AG04450 (cell line): ENCODE data around the gene APBA2. TPM values are rescaled to one million over a fixed set of nuclear protein-coding genes. Genes with fewer than 3 reads are reported as not detected.

ENCODE experiments used
- CTCF ChIA-PET: fragments of 300-600, 350-600 bp; formaldehyde crosslinking; extraction: SDS; loops from one replicate; lab custom pipeline; 2022; ENCODE audit warnings: antibody characterized with exemption, inconsistent platforms; lab: Charles Lee
- POLR2A ChIA-PET: fragments of 350-600 bp; formaldehyde crosslinking; extraction: SDS; loops from one replicate; lab custom pipeline; 2021; ENCODE audit warnings: antibody characterized with exemption, inconsistent platforms; lab: Yijun Ruan, JAX
- DNase-seq: peaks from one replicate; pipeline ENCODE4 v3.0.0-alpha.2; 2011; ENCODE audit warnings: low read depth, low spot score
- H3K27ac ChIP-seq: one replicate; pipeline ENCODE4 v1.5.1; 2012; ENCODE audit warnings: low read depth, low read length, control low read depth
- H3K27me3 ChIP-seq: one replicate; pipeline ENCODE4 v1.6.0; 2012; ENCODE audit warnings: low read length; ENCODE audit not compliant: control insufficient read depth, insufficient read depth
- H3K4me3 ChIP-seq: 2 replicates; pipeline ENCODE4 v1.5.1; 2011; ENCODE audit warnings: mild to moderate bottlenecking, low read depth, low read length, control low read depth
- H3K9me3 ChIP-seq: 2 replicates; pipeline ENCODE4 v1.5.1; 2012; ENCODE audit warnings: low read length; ENCODE audit not compliant: control insufficient read depth, insufficient read depth
- polyA plus RNA-seq: library from polyadenylated mRNA; depleted of rRNA; stranded (reverse); fragments of >200 nt; gene quantifications from 2 replicates; pipeline ENCODE4 v1.2.3, GENCODE V29; 2011
- TF ChIP-seq, protein P1 (sequence below): IDR thresholded peaks from 2 replicates; pipeline ENCODE4 v1.5.1; 2011; ENCODE audit warnings: low read depth, low read length, control low read depth, inconsistent platforms

The APBA2 gene
- polyA plus RNA-seq, 1 experiment, result 18.9 TPM

DNA sequence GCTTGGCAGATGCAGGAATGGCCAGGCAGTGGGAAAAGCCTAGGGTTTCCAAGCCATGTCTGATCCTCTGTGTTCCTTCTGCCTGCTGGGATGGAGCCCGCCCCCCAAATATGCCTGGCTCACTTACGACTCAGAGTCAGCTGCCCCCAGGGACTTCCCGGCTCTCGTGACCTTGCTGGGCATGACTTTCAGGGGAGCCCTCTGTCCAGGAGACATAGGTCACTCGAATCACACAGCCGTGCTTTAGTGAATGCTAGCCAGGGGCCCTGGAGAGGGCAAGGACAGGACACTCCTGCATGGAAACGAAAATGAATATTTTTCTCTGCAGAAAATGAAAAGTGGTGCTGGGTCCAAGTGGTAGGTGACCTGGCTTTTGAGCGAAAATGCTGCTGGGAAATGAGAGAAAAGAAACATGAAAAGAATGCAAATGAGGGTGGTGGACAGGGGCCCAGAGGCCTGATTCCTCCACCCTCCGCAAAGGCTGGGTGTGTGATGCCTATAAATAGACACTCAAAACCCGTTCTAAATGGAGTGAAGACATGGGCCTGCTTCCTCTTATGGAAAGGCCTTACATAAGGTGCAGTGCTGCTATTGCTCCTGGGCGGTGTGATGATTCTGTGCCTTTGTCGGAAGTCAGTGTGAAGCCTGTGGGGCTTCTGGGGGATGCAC, 107.4 kb downstream of the APBA2 start:
- H3K27me3 ChIP-seq, result no peaks in the 10 kb centered on the region
- CTCF ChIA-PET, result no interaction called here
- H3K4me3 ChIP-seq, result no peak overlapping the region
- TF ChIP-seq, protein P1, sequence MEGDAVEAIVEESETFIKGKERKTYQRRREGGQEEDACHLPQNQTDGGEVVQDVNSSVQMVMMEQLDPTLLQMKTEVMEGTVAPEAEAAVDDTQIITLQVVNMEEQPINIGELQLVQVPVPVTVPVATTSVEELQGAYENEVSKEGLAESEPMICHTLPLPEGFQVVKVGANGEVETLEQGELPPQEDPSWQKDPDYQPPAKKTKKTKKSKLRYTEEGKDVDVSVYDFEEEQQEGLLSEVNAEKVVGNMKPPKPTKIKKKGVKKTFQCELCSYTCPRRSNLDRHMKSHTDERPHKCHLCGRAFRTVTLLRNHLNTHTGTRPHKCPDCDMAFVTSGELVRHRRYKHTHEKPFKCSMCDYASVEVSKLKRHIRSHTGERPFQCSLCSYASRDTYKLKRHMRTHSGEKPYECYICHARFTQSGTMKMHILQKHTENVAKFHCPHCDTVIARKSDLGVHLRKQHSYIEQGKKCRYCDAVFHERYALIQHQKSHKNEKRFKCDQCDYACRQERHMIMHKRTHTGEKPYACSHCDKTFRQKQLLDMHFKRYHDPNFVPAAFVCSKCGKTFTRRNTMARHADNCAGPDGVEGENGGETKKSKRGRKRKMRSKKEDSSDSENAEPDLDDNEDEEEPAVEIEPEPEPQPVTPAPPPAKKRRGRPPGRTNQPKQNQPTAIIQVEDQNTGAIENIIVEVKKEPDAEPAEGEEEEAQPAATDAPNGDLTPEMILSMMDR, result no peak
- DNase-seq, result no peak
- POLR2A ChIA-PET, result no interaction called here
- no peaks in the 10 kb centered on the region for H3K9me3 ChIP-seq
- peak overlapping the region; percentile 31 for H3K27ac ChIP-seq

DNA sequence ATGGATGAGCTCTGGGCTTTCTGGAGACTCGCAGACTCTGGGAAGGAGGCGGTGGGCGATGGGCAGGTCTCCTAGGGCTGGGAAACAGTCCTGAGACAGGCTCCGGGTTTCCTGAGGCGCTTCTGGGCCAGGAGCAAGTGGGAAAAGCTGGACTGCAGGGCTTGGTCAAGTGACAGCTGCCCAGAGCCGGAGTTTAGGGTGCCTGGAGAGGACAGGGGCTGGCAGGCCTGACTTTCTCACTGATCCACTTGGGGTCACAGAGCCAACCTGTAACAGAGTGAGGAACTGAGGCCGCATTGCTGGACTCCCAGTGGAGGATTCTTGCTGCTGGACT, 107.9 kb downstream of the APBA2 start:
- no peak overlapping the region for H3K4me3 ChIP-seq
- DNase-seq, result no peak
- ChIA-PET CTCF (no interaction called here), POLR2A (no interaction called here)
- TF ChIP-seq, protein P1, result no peak
- no peak overlapping the region for H3K27ac ChIP-seq
- H3K9me3 ChIP-seq, result no peaks in the 10 kb centered on the region
- H3K27me3 ChIP-seq, result no peaks in the 10 kb centered on the region

DNA sequence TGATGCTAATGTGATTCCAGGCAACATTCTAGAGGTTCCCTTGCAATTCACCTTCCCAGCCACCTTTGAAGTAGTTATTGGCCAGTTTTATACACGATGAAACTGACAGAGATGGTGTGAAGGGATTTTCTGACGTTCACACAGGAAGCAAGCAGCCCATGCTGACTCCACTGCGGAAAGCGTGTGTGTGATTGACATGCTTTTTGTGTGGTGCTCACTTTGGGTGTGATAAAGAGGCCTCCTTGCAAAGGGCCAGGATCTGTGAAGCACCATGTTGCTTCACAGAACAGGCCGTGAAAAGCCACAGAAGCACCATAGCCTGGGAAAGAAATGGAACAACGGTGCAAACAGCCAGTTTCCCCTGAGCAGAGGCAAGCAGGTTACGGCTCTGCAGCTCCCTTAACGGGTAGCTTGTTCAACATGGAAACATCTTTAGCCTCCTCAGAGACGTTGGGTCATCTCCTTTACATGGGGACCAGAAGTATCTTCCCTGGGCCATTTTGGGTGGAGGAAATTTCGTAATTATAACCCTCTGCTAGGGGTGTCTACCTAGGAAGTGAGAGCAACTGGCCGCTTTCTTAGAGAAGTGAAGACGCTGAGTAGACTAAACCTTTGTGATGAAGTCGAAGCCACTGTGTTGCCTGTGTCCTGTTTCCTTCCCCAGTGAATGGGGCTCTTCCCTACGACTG, 108.5 kb downstream of the APBA2 start:
- no peak for DNase-seq
- ChIA-PET POLR2A (no interaction called here), CTCF (no interaction called here)
- Histone ChIP-seq H3K9me3 (no peaks in the 10 kb centered on the region), H3K27me3 (no peaks in the 10 kb centered on the region), H3K4me3 (no peak overlapping the region), H3K27ac (no peak overlapping the region)
- TF ChIP-seq, protein P1, result no peak

DNA sequence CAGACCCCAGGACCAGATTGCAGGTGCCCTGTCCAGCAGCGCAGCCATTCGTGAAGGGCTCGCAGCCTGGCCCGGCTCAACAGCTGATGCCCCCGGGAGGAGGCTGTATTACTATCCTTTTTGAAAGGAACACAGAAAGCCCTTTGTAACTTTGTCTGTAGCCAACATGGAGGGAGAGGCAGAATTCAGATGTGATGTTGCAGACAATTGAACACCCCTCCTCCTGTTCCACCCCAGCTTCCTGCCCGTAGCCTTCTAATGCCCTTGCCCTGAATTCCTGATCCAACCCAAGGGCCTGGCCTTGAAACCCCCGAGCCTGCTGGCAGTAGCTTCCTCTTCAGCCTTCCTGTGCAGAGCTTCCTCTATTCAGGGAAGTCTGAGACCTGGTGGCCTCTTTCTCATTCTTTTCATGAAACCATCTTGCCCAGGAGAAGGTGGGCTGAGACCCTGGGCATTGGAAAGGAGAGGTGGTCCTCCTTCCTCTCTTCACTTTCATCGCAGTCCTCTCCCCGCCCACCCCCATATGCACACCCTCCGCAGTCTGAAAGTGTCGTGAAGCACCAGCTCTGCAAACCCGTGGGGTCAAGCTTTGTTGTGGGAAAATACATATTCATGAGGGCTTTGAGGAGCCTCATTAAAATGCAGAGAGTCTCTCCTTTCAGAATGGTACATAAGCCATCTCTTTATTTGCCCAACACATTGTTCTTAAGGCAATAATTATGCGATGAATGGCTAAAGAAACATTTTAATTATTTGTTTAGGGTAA, 109.2 kb downstream of the APBA2 start:
- CTCF ChIA-PET, result no interaction called here
- POLR2A ChIA-PET, result no interaction called here

More for the DNA sequence above, 109.2 kb downstream of the APBA2 start:
- no peak for DNase-seq
- no peak overlapping the region for H3K27ac ChIP-seq
- H3K4me3 ChIP-seq, result no peak overlapping the region
- no peaks in the 10 kb centered on the region for H3K27me3 ChIP-seq
- TF ChIP-seq, protein P1, result no peak
- no peaks in the 10 kb centered on the region for H3K9me3 ChIP-seq
